ENCODE results near the gene PAPOLA.

The PAPOLA gene

GRCh38 chr14:96583569-96584041, 81.4 kb downstream of the PAPOLA start:
- no peak for TF ChIP-seq CTCF (IDR thresholded peaks at IDR 0.05)

- TF ChIP-seq CTCF (IDR thresholded peaks at IDR 0.05): peak; percentile 80
These were observed 82.2 kb downstream of the PAPOLA start for GRCh38 chr14:96584199-96584906.

GRCh38 chr14:96584907-96585671, 82.9 kb downstream of the PAPOLA start:
- no peak for TF ChIP-seq CTCF (IDR thresholded peaks at IDR 0.05)

GRCh38 chr14:96585672-96586013, 83.5 kb downstream of the PAPOLA start:
- TF ChIP-seq CTCF (IDR thresholded peaks at IDR 0.05): no peak

GRCh38 chr14:96586056-96586455, 83.9 kb downstream of the PAPOLA start:
- no peak for TF ChIP-seq CTCF (IDR thresholded peaks at IDR 0.05)

GRCh38 chr14:96586921-96587822, 85.0 kb downstream of the PAPOLA start:
- no peak for TF ChIP-seq CTCF (IDR thresholded peaks at IDR 0.05)

- no peak for TF ChIP-seq CTCF (IDR thresholded peaks at IDR 0.05)
These were observed 85.7 kb downstream of the PAPOLA start for GRCh38 chr14:96587823-96588385.

Measured in LNCAP (cell line).